ENCODE data around the gene USP28. TPM values are rescaled to one million over a fixed set of nuclear protein-coding genes. Genes with fewer than 3 reads are reported as not detected.

USP28 gene
- total and polyA plus RNA-seq, 2 of the 8 experiments (the other 6 are each of a cell fraction or from before 2014, with no cell fraction given) = 82.6 to 119 TPM

GRCh38 chr11:113829751-113830150 is 45.6 kb downstream of the USP28 start:
- Histone ChIP-seq H3K9me3 (ENCODE audit: insufficient read depth in 2 of 2, low read depth in 1 of 2, low read length in 1 of 2) (no peaks in the 10 kb centered on the region), H3K4me3 (ENCODE audit: extremely low read depth in 1 of 4, insufficient read depth in 2 of 4, low read depth in 3 of 4, low read length in 4 of 4) (no peak overlapping the region), H2BK20ac (ENCODE audit: low read length) (no peak overlapping the region), H3K27ac (ENCODE audit: low read depth, low read length) (no peak overlapping the region), H2AFZ (ENCODE audit: low read length) (no peak overlapping the region), H2BK12ac (ENCODE audit: low read depth, low read length) (no peak overlapping the region), H3K56ac (replicated peaks; ENCODE audit: insufficient read length, low read depth, low read length) (no peak overlapping the region), H4K20me1 (replicated peaks in 1 of 2; ENCODE audit: control insufficient read depth in 1 of 2, insufficient read depth in 2 of 2, low read length in 2 of 2) (peaks cover 0 to 2% of the 10 kb centered on the region in 2 experiments), H3K36me3 (ENCODE audit: control insufficient read depth in 2 of 4, insufficient read depth in 4 of 4, low read length in 3 of 4) (peaks cover 9 to 82% (median 51%) of the 10 kb centered on the region in 4 experiments), H4K8ac (ENCODE audit: extremely low read depth, insufficient read depth, low read length) (no peak overlapping the region), H2BK15ac (ENCODE audit: low read length) (no peak overlapping the region), H2AK5ac (ENCODE audit: low read depth, low read length) (no peak overlapping the region), H3K79me2 (ENCODE audit: control insufficient read depth in 1 of 2, insufficient read depth in 2 of 2, low read length in 2 of 2) (peaks cover 0 to 6% of the 10 kb centered on the region in 2 experiments; a peak in 1 of 4 replicates), H3K4me1 (replicated peaks in 1 of 4; ENCODE audit: control insufficient read depth in 3 of 4, insufficient read depth in 4 of 4, low read length in 3 of 4) (no peaks in the 10 kb centered on the region), H3K4ac (replicated peaks; ENCODE audit: insufficient read length, low read depth, low read length) (no peak overlapping the region), H3K4me2 (ENCODE audit: insufficient read depth in 1 of 2, low read depth in 2 of 2, low read length in 2 of 2) (no peak overlapping the region), H3K14ac (ENCODE audit: insufficient read length) (no peak overlapping the region), H4K5ac (ENCODE audit: insufficient read length, low read depth, low read length) (no peak overlapping the region), H3K23ac (ENCODE audit: insufficient read length) (no peak overlapping the region), H3K79me1 (ENCODE audit: low read depth, low read length) (no peaks in the 10 kb centered on the region), H3K27me3 (replicated peaks in 1 of 4; ENCODE audit: control insufficient read depth in 3 of 4, extremely low read depth in 1 of 4, insufficient read depth in 3 of 4, low read length in 3 of 4) (no peaks in the 10 kb centered on the region), H3K18ac (ENCODE audit: extremely low read depth, low read length) (no peak overlapping the region), H3K23me2 (ENCODE audit: low read depth, low read length) (no peaks in the 10 kb centered on the region), H4K91ac (replicated peaks; ENCODE audit: insufficient read length, low read length) (no peak overlapping the region), H3K9ac (replicated peaks in 1 of 4; ENCODE audit: extremely low read depth in 1 of 4, low read depth in 3 of 4, low read length in 3 of 4) (no peak overlapping the region), H2BK120ac (replicated peaks; ENCODE audit: low read depth, low read length) (no peak overlapping the region), H2BK5ac (ENCODE audit: low read depth, low read length) (no peak overlapping the region)
- 67% methylated on average over 2 of the region's 2 CpGs; no CpG with 5 or more reads in 1 of the 2 experiments for WGBS, 2 experiments (ENCODE audit: extremely low coverage in 1 of 2, insufficient coverage in 1 of 2, insufficient read length in 1 of 2, insufficient replicate concordance in 2 of 2, low coverage in 1 of 2, low lambda C conversion rate in 2 of 2, missing lambda C conversion rate in 1 of 2)
- DNase-seq (ENCODE audit: low read depth in 1 of 2, low spot score in 2 of 2) (no peak), FAIRE-seq (no peak)
- POLR2A ChIA-PET (ENCODE audit: partially characterized antibody) = interaction anchor here (0.8 kb wide), 1 partner anchor 9 kb away, joined by 4 read pairs; no protein-coding TSS in a partner anchor
- CTCF ChIA-PET (ENCODE audit: partially characterized antibody) = interaction anchor here (0.6 to 2.3 kb wide), 2 partner anchors 23 to 86 kb away, joined by 4 to 7 read pairs; no protein-coding TSS in a partner anchor
- TF ChIP-seq, protein P1, sequence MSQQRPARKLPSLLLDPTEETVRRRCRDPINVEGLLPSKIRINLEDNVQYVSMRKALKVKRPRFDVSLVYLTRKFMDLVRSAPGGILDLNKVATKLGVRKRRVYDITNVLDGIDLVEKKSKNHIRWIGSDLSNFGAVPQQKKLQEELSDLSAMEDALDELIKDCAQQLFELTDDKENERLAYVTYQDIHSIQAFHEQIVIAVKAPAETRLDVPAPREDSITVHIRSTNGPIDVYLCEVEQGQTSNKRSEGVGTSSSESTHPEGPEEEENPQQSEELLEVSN (IDR thresholded peaks at IDR 0.05) = no peak
- TF ChIP-seq KDM1A (IDR thresholded peaks at IDR 0.05; ENCODE audit: borderline replicate concordance, low read length) (no peak), JUND (IDR thresholded peaks at IDR 0.05; ENCODE audit: low read length) (no peak), TEAD4 (IDR thresholded peaks at IDR 0.05; ENCODE audit: low read depth, low read length) (no peak), NRF1 (IDR thresholded peaks at IDR 0.05; ENCODE audit: low read depth, low read length) (no peak), ATF2 (IDR thresholded peaks at IDR 0.05; ENCODE audit: low read length) (no peak), GTF2F1 (IDR thresholded peaks at IDR 0.05; ENCODE audit: borderline replicate concordance, low read depth, low read length) (no peak), ASH2L (IDR thresholded peaks at IDR 0.05; ENCODE audit: low read length) (no peak)
- TF ChIP-seq, protein P2, sequence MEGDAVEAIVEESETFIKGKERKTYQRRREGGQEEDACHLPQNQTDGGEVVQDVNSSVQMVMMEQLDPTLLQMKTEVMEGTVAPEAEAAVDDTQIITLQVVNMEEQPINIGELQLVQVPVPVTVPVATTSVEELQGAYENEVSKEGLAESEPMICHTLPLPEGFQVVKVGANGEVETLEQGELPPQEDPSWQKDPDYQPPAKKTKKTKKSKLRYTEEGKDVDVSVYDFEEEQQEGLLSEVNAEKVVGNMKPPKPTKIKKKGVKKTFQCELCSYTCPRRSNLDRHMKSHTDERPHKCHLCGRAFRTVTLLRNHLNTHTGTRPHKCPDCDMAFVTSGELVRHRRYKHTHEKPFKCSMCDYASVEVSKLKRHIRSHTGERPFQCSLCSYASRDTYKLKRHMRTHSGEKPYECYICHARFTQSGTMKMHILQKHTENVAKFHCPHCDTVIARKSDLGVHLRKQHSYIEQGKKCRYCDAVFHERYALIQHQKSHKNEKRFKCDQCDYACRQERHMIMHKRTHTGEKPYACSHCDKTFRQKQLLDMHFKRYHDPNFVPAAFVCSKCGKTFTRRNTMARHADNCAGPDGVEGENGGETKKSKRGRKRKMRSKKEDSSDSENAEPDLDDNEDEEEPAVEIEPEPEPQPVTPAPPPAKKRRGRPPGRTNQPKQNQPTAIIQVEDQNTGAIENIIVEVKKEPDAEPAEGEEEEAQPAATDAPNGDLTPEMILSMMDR (IDR thresholded peaks at IDR 0.05; ENCODE audit: control extremely low read depth in 1 of 3, insufficient read depth in 1 of 3, low read depth in 1 of 3, low read length in 3 of 3) = no peak

Measured in H1 (cell line).